Fibroblast of lung (primary cell): Measurements from ENCODE around the gene OR51A7.

ENCODE experiments used
- EZH2 ChIP-seq: IDR thresholded peaks from 2 replicates; pipeline ENCODE4 v1.5.1; 2012; ENCODE audit warnings: low read length, control low read depth, mild to moderate bottlenecking; ENCODE audit errors: missing control alignments
- TF ChIP-seq, protein P1 (sequence below), 2 donors: IDR thresholded peaks in 1 of 2; conservative IDR thresholded peaks in 1 of 2; 1 replicate in 1 of 2; 2 replicates in 1 of 2; pipeline ENCODE4 v1.5.1; 2011 to 2012; ENCODE audit warnings: low read length in 2 of 2, control low read depth in 1 of 2, inconsistent platforms in 1 of 2, low read depth in 1 of 2, mild to moderate bottlenecking in 1 of 2

DNA sequence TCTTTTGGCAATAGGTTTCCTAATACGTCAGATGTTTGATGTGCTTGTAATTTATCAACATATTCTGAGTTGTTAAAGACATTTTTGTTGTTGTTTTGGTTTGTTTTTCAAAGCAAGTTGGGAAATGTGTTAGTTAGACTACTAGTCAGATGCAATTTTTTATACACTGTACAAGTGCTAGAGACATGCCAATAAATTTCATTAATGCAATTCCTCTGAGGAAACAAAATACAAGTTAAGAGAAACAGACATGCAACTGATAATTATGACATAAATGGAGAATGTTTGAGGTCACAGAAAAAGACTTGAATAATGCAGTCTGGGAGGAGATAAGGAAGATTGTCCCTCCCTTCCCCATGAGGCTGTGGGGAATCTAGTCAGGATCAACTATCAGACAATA is 16.0 kb upstream of the OR51A7 start:
- TF ChIP-seq, protein P1, sequence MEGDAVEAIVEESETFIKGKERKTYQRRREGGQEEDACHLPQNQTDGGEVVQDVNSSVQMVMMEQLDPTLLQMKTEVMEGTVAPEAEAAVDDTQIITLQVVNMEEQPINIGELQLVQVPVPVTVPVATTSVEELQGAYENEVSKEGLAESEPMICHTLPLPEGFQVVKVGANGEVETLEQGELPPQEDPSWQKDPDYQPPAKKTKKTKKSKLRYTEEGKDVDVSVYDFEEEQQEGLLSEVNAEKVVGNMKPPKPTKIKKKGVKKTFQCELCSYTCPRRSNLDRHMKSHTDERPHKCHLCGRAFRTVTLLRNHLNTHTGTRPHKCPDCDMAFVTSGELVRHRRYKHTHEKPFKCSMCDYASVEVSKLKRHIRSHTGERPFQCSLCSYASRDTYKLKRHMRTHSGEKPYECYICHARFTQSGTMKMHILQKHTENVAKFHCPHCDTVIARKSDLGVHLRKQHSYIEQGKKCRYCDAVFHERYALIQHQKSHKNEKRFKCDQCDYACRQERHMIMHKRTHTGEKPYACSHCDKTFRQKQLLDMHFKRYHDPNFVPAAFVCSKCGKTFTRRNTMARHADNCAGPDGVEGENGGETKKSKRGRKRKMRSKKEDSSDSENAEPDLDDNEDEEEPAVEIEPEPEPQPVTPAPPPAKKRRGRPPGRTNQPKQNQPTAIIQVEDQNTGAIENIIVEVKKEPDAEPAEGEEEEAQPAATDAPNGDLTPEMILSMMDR (conservative IDR thresholded peaks at IDR 0.05 in 1 of 2, IDR thresholded peaks at IDR 0.05 in 1 of 2; ENCODE audit: low read depth in 1 of 2, low read length in 2 of 2): no peak
- TF ChIP-seq EZH2: no peak
